HCT116 (cell line): ENCODE results near the gene RAB21. TPM values are rescaled to one million over a fixed set of nuclear protein-coding genes. Genes with fewer than 3 reads are reported as not detected.

ENCODE experiments used
- ATAC-seq: fragments of 200-7000 bp; cut with Tn5 transposase; 2 replicates; pipeline ENCODE4 v1.9.1; 2020; ENCODE audit warnings: mild to moderate bottlenecking, moderate library complexity
- BruUV-seq: library from RNA; stranded (reverse); fragments of 400-500 nt; replicated peaks from 2 replicates; lab custom pipeline; 2021; lab: Mats Ljungman, UMichigan
- CTCF ChIA-PET: fragments of 300-600 bp; sonication (Branson Sonifier 250); formaldehyde crosslinking; loops from one replicate; lab custom pipeline; 2021; ENCODE audit warnings: antibody characterized with exemption; lab: Charles Lee
- POLR2A ChIA-PET: fragments of 300-600, 350-600 bp; sonication (Branson Sonifier 250); formaldehyde crosslinking; loops from one replicate; lab custom pipeline; 2021; ENCODE audit warnings: antibody characterized with exemption; lab: Charles Lee
- RAD21 ChIA-PET, 2 experiments: fragments of 300-600 bp; sonication (Branson Sonifier 250); formaldehyde crosslinking; loops; one replicate each; lab custom pipeline; 2023; ENCODE audit warnings: low total read pairs in 2 of 2; ENCODE audit not compliant: uncharacterized antibody in 2 of 2, unreplicated experiment in 2 of 2, low non-redundant PET in 1 of 2; lab: Charles Lee
- DNase-seq: peaks from one replicate; pipeline ENCODE4 v3.0.0-alpha.2; 2010; ENCODE audit warnings: low read depth, low spot score
- H2AFZ ChIP-seq: fragments of 200-600 bp; shearing (Covaris generic), sonication (generic); 2 replicates; pipeline ENCODE4 v1.6.1; 2017; ENCODE audit warnings: low read depth, mixed run types, mixed read lengths, antibody characterized with exemption, low read length; ENCODE audit not compliant: poor library complexity, severe bottlenecking
- H3K27ac ChIP-seq: 2 replicates; pipeline ENCODE4 v1.5.1; 2012; ENCODE audit warnings: low read depth, low read length
- H3K27me3 ChIP-seq: fragments of 200-600 bp; sonication (generic); 2 replicates; pipeline ENCODE4 v1.6.1; 2016; ENCODE audit warnings: mixed run types, low read length, mixed read lengths; ENCODE audit not compliant: insufficient read depth
- H3K36me3 ChIP-seq, 2 experiments: fragments of 200-500 bp in 1 of 2; fragments of 200-600 bp in 1 of 2; sonication (Bioruptor generic) in 1 of 2; sonication (generic) in 1 of 2; 2 replicates each; pipeline versions ENCODE4 v1.5.1 to v1.6.1; 2014 to 2016; ENCODE audit warnings: low read length in 2 of 2, inconsistent platforms in 1 of 2, mixed read lengths in 1 of 2, mixed run types in 1 of 2; ENCODE audit not compliant: insufficient read depth in 2 of 2, control insufficient read depth in 1 of 2
- H3K4me1 ChIP-seq, 2 experiments: fragments of 200-600 bp in 1 of 2; sonication (generic) in 1 of 2; 2 replicates each; pipeline versions ENCODE4 v1.5.1 to v1.6.1; 2012 to 2017; ENCODE audit warnings: low read length in 2 of 2, inconsistent platforms in 1 of 2, mild to moderate bottlenecking in 1 of 2, mixed read lengths in 1 of 2, mixed run types in 1 of 2, moderate library complexity in 1 of 2; ENCODE audit not compliant: insufficient read depth in 2 of 2, control insufficient read depth in 1 of 2
- H3K4me2 ChIP-seq: fragments of 200-600 bp; sonication (generic); 2 replicates; pipeline ENCODE4 v1.6.1; 2017; ENCODE audit warnings: mixed run types, low read length, mixed read lengths
- H3K4me3 ChIP-seq, 2 experiments: fragments of 200-600 bp in 1 of 2; sonication (generic) in 1 of 2; replicated peaks in 1 of 2; 2 replicates each; pipeline ENCODE4 v1.5.1; 2011 to 2016; ENCODE audit warnings: low read length in 2 of 2, control low read depth in 1 of 2, low read depth in 1 of 2, mild to moderate bottlenecking in 1 of 2, mixed read lengths in 1 of 2, mixed run types in 1 of 2
- H3K79me2 ChIP-seq: fragments of 200-600 bp; sonication (generic); 2 replicates; pipeline ENCODE4 v1.6.1; 2017; ENCODE audit warnings: mild to moderate bottlenecking, mixed run types, low read length, moderate library complexity, mixed read lengths; ENCODE audit not compliant: insufficient read depth
- H3K9ac ChIP-seq: fragments of 200-600 bp; sonication (generic); 2 replicates; pipeline ENCODE4 v1.6.1; 2016; ENCODE audit warnings: low read length, mixed read lengths
- H3K9me2 ChIP-seq: fragments of 200-600 bp; sonication (generic), shearing (Covaris generic); 2 replicates; pipeline ENCODE4 v1.6.1; 2017; ENCODE audit warnings: mixed run types, mild to moderate bottlenecking, moderate library complexity; ENCODE audit not compliant: insufficient read depth
- H3K9me3 ChIP-seq, 2 experiments: fragments of 200-500 bp in 1 of 2; fragments of 200-600 bp in 1 of 2; sonication (Bioruptor generic) in 1 of 2; sonication (generic) in 1 of 2; 2 replicates each; pipeline ENCODE4 v1.6.1; 2014 to 2017; ENCODE audit warnings: low read length in 2 of 2, mixed read lengths in 2 of 2, inconsistent platforms in 1 of 2, low read depth in 1 of 2, mild to moderate bottlenecking in 1 of 2, mixed run types in 1 of 2, moderate library complexity in 1 of 2; ENCODE audit not compliant: control insufficient read depth in 1 of 2, insufficient read depth in 1 of 2
- H4K20me1 ChIP-seq: fragments of 200-600 bp; sonication (generic), shearing (Covaris generic); 2 replicates; pipeline ENCODE4 v1.6.1; 2017; ENCODE audit warnings: mixed run types, mild to moderate bottlenecking, moderate library complexity; ENCODE audit not compliant: insufficient read depth
- ATF3 ChIP-seq: IDR thresholded peaks from 2 replicates; pipeline ENCODE4 v1.6.1; 2012
- CEBPB ChIP-seq: IDR thresholded peaks from 2 replicates; pipeline ENCODE4 v1.6.1; 2012; ENCODE audit warnings: low read depth
- EGR1 ChIP-seq: IDR thresholded peaks from 2 replicates; pipeline ENCODE4 v1.6.1; 2012; ENCODE audit warnings: low read depth
- ELF1 ChIP-seq: IDR thresholded peaks from 2 replicates; pipeline ENCODE4 v1.6.1; 2012; ENCODE audit warnings: low read depth, borderline replicate concordance
- EZH2phosphoT487 ChIP-seq: fragments of 200-600 bp; IDR thresholded peaks from 2 replicates; pipeline ENCODE4 v1.6.1; 2018; ENCODE audit warnings: antibody characterized with exemption, borderline replicate concordance
- MAX ChIP-seq: IDR thresholded peaks from 2 replicates; pipeline ENCODE4 v1.6.1; 2012
- POLR2AphosphoS5 ChIP-seq: IDR thresholded peaks from 2 replicates; pipeline ENCODE4 v1.6.1; 2011; ENCODE audit warnings: mild to moderate bottlenecking, low read depth, low read length, moderate library complexity
- REST ChIP-seq: IDR thresholded peaks from 2 replicates; pipeline ENCODE4 v1.6.1; 2012; ENCODE audit warnings: low read depth
- SP1 ChIP-seq: IDR thresholded peaks from 2 replicates; pipeline ENCODE4 v1.6.1; 2012; ENCODE audit warnings: low read depth
- ZBTB33 ChIP-seq: IDR thresholded peaks from 2 replicates; pipeline ENCODE4 v1.6.1; 2011; ENCODE audit warnings: mild to moderate bottlenecking, low read length, moderate library complexity; ENCODE audit not compliant: insufficient replicate concordance; ENCODE audit errors: extremely low read depth
- ZNF274 ChIP-seq: fragments of 200-500 bp; sonication (Bioruptor generic); IDR thresholded peaks from 2 replicates; pipeline ENCODE4 v1.6.1; 2014; ENCODE audit warnings: mild to moderate bottlenecking, low read depth, low read length, inconsistent platforms
- intact Hi-C: fragments of 100-400 bp; cut with micrococcal nuclease; formaldehyde crosslinking; loops from 2 replicates; pipeline ENCODE4 v1.10.0; 2022
- total RNA-seq: library from RNA; stranded (reverse); gene quantifications from one replicate; pipeline ENCODE4 v1.2.1, GENCODE V29; 2021; ENCODE audit not compliant: unreplicated experiment

The RAB21 gene
- total RNA-seq, 1 experiment from 2014 or later, result 57.1 TPM

GRCh38 chr12:71708658-71709057 is 46.0 kb upstream of the RAB21 start:
- H3K4me2 ChIP-seq, result peak overlapping the region; percentile 67
- no peak overlapping the region for H2AFZ ChIP-seq
- no peaks in the 10 kb centered on the region for H3K9me2 ChIP-seq
- BruUV-seq, result no TSS peak
- ChIA-PET POLR2A (interaction anchor here (1.1 kb wide), 1 partner anchor 23 kb away, joined by 3 read pairs; the partner anchor contains the start of gene TMEM19), CTCF (no interaction called here), RAD21 (no interaction called here)
- no peaks in the 10 kb centered on the region for H3K79me2 ChIP-seq
- no peak overlapping the region for H3K27ac ChIP-seq
- DNase-seq (no peak), ATAC-seq (no peak)
- intact Hi-C loops, result no loop called here
- H3K4me1 ChIP-seq, result peaks cover 24 to 43% of the 10 kb centered on the region in 2 experiments
- H3K4me3 ChIP-seq, result no peak overlapping the region
- no peaks in the 10 kb centered on the region for H3K36me3 ChIP-seq
- peak; percentile 25; the same call in 1 of the 2 replicates for TF ChIP-seq CEBPB
- TF ChIP-seq POLR2AphosphoS5, result no peak
- H3K9ac ChIP-seq, result no peak overlapping the region
- H3K27me3 ChIP-seq, result no peaks in the 10 kb centered on the region
- no peaks in the 10 kb centered on the region for H4K20me1 ChIP-seq
- no peaks in the 10 kb centered on the region for H3K9me3 ChIP-seq

GRCh38 chr12:71710276-71711125 is 44.2 kb upstream of the RAB21 start:
- peak overlapping the region; percentile 7 for H2AFZ ChIP-seq
- no TSS peak for BruUV-seq
- TF ChIP-seq EZH2phosphoT487 (no peak), ZNF274 (no peak), ELF1 (no peak), ZBTB33 (no peak), SP1 (peak; percentile 96), ATF3 (0 out of 2 replicates have a peak, but pooled peaks have one; percentile 62), REST (no peak), EGR1 (peak; percentile 64), MAX (peak; percentile 82)

More at GRCh38 chr12:71710276-71711125, 44.2 kb upstream of the RAB21 start:
- Histone ChIP-seq H3K4me2 (peak overlapping the region; percentile 67), H3K4me3 (peak overlapping the region in 1 of 2 experiments; percentile 19; a peak in 2 of 4 replicates), H3K4me1 (peaks cover 22 to 43% of the 10 kb centered on the region in 2 experiments), H3K79me2 (no peaks in the 10 kb centered on the region), H3K9me3 (no peaks in the 10 kb centered on the region), H3K27me3 (no peaks in the 10 kb centered on the region), H3K9me2 (no peaks in the 10 kb centered on the region), H3K27ac (peak overlapping the region; percentile 63), H3K9ac (peak overlapping the region; percentile 17; the same call in 1 of the 2 replicates), H3K36me3 (no peaks in the 10 kb centered on the region), H4K20me1 (no peaks in the 10 kb centered on the region)
- DNase-seq, result peak; percentile 92
- ChIA-PET POLR2A (no interaction called here), RAD21 (no interaction called here), CTCF (no interaction called here)
- intact Hi-C loops, result no loop called here
- peak; percentile 96 for ATAC-seq
